T47D (cell line): ENCODE measurements around the gene NDUFA12.

ENCODE experiments used
- DNase-seq, 2 experiments: peaks; one replicate each; pipeline versions ENCODE4 v3.0.0 to v3.0.0-alpha.2; 2011 to 2012; ENCODE audit warnings: low read depth in 1 of 2, low spot score in 1 of 2
- JUND ChIP-seq: IDR thresholded peaks from 2 replicates; pipeline ENCODE4 v1.6.1; 2012; ENCODE audit warnings: low read depth
- in situ Hi-C: cut with HindIII; loops from 2 replicates; pipeline ENCODE4 v1.10.0; 2016; ENCODE audit warnings: low sequenced_read_pairs, low pct_unique_long_range_greater_than_20kb

Gene NDUFA12

DNA sequence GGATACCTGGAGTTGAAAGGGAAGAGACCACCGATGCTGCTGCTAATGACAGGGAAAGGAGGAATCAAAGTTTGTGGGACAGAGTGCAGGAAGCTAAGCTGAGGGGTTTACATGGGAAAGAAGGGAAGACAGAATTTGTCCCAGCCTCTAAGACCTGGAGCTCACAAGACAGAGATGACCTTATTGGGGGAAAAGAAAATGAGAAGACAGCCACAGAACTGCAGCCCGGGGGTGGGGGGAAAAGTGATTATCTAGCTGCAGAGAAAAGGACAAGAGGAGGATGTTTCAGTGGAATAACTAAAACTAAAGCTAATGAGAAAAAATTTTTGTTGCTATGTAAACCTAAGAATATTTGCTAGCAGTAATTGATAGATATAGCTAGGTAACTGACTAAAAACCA is 30.7 kb downstream of the NDUFA12 start:
- in situ Hi-C loops = no loop called here
- TF ChIP-seq JUND = no peak
- DNase-seq = no peak

DNA sequence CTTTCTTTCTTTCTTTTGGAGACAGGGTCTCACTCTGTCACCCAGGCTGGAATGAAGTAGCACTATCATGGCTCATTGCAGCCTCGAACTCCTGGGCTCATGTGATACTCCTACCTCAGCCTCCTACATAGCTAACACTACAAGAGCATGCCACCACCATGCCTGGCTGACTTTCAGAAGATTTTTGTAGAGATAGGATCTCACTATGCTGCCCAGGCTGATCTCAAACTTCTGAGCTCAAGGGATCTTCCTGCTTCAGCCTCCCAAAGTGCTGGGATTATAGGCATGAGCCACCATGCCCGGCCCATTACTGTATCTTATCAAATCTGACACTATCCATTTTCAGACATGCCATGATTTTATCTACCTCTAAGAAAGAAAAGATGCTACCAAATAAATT is 31.6 kb downstream of the NDUFA12 start:
- no peak for TF ChIP-seq JUND
- in situ Hi-C loops = no loop called here
- no peak for DNase-seq

DNA sequence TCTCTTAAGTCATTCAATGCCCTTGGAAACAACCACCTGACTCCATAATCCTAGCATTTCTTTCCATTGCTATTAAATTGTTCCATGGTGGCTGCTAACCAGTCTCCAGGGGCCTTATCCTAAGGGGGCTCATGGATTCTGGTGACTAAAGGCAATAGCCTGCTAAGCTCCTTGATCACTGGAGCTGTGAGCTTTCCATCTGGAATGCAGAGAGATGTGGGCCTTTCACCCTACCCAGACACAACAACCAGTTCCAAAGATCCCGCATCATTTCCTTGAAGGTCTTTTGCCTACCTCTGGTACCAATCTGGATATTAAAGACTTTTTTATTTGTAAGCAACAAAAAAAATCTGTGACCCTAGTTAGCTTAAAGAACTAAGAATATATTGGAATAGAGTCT is 32.9 kb downstream of the NDUFA12 start:
- in situ Hi-C loops = no loop called here
- no peak for DNase-seq
- TF ChIP-seq JUND = no peak

- in situ Hi-C loops = no loop called here
- TF ChIP-seq JUND = no peak
- no peak for DNase-seq
These were observed 34.1 kb downstream of the NDUFA12 start for GRCh38 chr12:94969424-94969823.

DNA sequence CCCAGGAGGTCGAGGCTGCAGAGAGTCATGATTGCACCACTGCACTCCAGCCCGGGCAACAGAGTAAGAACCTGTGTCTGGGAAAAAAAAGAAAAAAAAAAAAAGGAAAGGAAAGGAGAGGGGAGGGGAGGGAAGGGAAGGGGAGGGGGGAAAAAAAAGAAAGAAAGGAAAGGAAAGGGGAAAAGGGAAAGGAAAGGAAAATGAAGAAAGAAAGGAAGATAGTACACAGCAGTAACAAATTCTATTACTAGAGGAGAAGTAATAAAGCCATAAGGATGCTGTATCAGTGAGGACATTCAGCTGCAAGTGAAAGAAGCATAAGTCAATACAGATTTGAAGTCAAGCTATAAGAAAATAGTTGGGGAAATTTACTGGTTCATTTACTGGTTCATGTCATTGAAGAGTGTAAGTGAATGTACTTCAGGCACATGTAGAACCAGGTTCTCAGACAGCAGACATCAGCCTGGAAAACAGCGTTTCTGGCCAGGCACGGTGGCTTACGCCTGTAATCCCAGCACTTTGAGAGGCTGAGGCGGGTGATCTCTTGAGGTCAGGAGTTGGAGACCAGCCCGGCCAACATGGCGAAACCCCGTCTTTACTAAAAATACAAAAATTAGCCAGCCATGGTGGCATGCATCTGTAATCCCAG is 37.4 kb downstream of the NDUFA12 start:
- in situ Hi-C loops = no loop called here
- DNase-seq = no peak
- no peak for TF ChIP-seq JUND

DNA sequence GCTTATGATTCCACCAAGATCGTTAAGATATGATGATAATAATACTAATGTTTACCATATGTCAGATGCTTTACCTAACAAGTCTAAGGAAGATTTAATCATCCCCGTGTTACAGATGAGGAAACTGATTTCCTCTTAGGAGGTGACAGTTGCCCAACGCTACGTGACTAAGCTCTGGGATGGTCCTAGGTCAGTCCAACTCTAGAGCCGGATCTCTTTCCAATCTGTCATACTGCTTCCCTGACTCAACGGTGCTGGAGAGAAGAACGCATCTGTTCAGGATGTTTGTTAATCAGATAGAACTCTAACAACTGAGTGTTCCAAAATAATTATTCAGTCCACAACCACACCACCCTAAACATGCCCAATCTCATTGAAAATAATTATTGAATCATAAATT is 39.8 kb downstream of the NDUFA12 start:
- no peak for DNase-seq

DNA sequence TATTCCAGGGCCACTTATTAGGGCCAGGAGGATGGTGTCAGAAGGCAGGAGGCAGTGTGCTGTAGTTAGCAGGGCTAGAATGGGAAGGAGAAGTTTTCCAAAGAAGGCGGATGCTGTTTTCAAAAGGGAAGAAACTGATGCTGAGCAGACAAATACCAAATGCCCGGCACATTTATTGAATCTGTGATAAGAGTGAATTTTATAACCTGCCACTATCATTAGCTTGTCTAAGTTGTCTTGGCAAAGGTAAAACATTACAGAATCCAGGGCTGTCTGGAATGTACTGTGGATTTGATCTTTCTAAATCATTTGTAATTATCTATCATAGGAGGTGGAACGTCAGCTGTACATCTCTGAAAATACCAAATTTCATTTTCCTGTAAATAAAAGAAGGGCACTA is 40.8 kb downstream of the NDUFA12 start:
- in situ Hi-C loops = no loop called here
- no peak for DNase-seq
- no peak for TF ChIP-seq JUND

More for the DNA sequence above, 39.8 kb downstream of the NDUFA12 start:
- TF ChIP-seq JUND = no peak
- in situ Hi-C loops = no loop called here

DNA sequence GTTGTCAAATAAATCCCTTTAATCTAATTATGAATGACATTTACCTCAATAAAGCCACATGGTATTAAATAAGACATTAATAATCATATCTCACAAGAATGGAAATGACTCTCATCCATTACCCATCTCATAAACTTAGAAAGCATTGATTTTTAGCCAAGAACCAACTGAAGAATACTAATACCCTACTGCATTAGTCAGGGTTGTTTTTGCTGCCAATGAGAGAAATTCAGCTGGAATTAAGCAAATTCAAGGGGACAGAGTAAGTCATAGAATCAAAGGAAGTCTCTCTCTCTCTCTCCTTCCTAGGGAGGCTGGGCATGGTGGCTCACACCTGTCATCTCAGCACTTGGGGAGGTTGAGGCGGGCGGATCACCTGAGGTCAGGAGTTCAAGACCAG is 41.6 kb downstream of the NDUFA12 start:
- DNase-seq = no peak
- in situ Hi-C loops = no loop called here
- no peak for TF ChIP-seq JUND

- in situ Hi-C loops = no loop called here
- no peak for TF ChIP-seq JUND
- DNase-seq = no peak
These were observed 42.2 kb downstream of the NDUFA12 start for GRCh38 chr12:94961256-94961824.

DNA sequence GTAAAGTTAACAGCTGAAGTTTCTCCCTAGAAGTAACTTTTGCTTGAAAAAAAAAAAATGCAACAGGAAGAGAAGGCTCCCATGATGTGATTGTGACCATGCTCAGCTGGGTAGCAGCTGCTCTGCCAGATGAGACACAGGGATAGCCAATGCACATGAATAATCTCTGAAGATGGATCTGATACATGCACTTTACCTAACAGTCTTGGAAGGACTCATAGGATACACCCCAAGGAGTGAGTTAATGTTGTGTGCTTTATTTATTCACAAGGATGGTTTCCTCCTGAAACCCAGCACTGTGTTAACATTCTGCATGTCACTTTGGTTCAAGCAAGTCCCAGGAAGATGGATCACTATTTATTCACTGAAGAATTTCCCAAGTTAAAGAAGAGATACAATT is 46.5 kb downstream of the NDUFA12 start:
- no peak for TF ChIP-seq JUND
- in situ Hi-C loops = no loop called here
- DNase-seq = no peak

GRCh38 chr12:94954948-94955592 is 48.4 kb downstream of the NDUFA12 start:
- in situ Hi-C loops = no loop called here
- no peak for DNase-seq
- no peak for TF ChIP-seq JUND

DNA sequence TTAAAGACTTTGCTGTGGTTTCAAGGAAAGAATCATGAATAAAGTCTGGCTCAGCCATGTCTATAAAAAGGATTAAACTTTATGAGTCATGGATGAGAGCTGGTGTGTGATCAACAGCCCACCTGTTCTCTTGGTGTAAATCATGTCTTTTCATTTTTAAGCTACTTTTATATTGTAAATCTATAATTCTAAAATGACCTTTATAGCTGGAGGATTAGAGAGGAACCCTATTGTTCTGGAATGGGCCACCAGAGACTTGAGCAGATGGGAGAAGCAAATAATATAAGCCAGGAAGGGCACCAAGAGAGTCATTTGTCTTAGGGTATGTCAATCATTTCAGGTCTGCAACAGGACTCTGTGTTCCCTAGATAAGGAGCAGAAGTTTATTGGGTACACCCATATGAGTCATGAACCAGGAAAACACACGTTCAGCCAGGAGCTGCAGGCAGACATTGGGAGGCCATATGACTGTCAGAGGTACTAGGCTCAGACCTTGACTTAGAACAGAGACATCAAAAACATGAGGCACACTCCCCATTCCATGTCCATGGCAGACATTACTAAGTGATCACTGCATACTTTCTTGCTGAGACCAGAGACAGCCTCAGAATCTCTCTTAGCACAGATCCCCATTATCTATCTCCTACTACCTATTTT is 49.3 kb downstream of the NDUFA12 start:
- DNase-seq = no peak
- in situ Hi-C loops = no loop called here
- TF ChIP-seq JUND = no peak

DNA sequence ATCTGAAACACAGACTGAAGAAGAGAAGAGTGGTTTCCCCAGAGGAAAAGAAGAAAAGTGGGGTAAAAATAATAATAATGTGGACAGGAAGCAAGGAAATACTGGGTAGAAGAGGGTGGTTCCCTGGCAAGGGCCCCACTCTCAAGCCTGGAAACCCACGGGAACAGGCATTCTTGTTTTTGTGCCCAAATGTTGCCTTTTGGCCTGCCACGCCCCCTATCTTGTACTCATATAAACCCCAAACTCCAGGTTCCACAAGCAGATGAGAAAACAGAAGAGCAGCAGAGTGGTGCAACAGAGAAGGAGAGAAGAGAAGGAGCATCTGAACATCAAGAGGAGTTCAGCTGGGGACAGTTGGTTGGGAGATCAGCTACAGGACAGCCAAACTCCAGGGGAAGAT is 51.2 kb downstream of the NDUFA12 start:
- in situ Hi-C loops = no loop called here
- TF ChIP-seq JUND = no peak

More for the DNA sequence above, 51.2 kb downstream of the NDUFA12 start:
- no peak for DNase-seq
